Psoas muscle (tissue), 8 donors: ENCODE results near the gene ITFG1. TPM values are rescaled to one million over a fixed set of nuclear protein-coding genes. Genes with fewer than 3 reads are reported as not detected.
"Not testable (repeated sequence)": the region's sequence is repeated elsewhere in the genome, so short reads cannot be mapped to it uniquely, and the experiment has no call there.

Experiments
- ATAC-seq, 4 donors: fragments of 200-7000 bp; cut with Tn5 transposase; one replicate each; pipeline ENCODE4 v1.9.1; 2020; ENCODE audit warnings: moderate library complexity in 3 of 4, mild to moderate bottlenecking in 2 of 4
- DNase-seq, 2 donors: peaks; one replicate each; pipeline ENCODE4 v3.0.0-alpha.2; 2020
- H3K27ac ChIP-seq: fragments of 200-600 bp; one replicate; pipeline ENCODE4 v1.8.0; 2022
- H3K27me3 ChIP-seq, 3 donors: fragments of 200-600 bp in 1 of 3; one replicate each; pipeline versions ENCODE4 v1.6.1 to v1.8.0; 2013 to 2022; ENCODE audit warnings: low read length in 2 of 3, mild to moderate bottlenecking in 2 of 3, moderate library complexity in 1 of 3; ENCODE audit not compliant: insufficient read depth in 3 of 3
- H3K36me3 ChIP-seq, 2 donors: fragments of 200-600 bp in 1 of 2; one replicate each; pipeline versions ENCODE4 v1.6.1 to v1.8.0; 2013 to 2022; ENCODE audit warnings: low read depth in 1 of 2, mild to moderate bottlenecking in 1 of 2, moderate library complexity in 1 of 2; ENCODE audit not compliant: insufficient read depth in 1 of 2
- H3K4me1 ChIP-seq: fragments of 200-600 bp; one replicate; pipeline ENCODE4 v1.8.0; 2022
- H3K4me3 ChIP-seq: fragments of 200-600 bp; one replicate; pipeline ENCODE4 v1.8.0; 2022; ENCODE audit warnings: mild to moderate bottlenecking
- H3K9me3 ChIP-seq: fragments of 200-600 bp; one replicate; pipeline ENCODE4 v1.8.0; 2022
- WGBS, 3 donors: extraction: QIAGEN DNeasy Blood & Tissue Kit; methylation state at CpG; one replicate each; pipeline versions ENCODE4 v1.1.6 to v1.1.7; 2013; 5-methylcytosine and 5-hydroxymethylcytosine counted together
- intact Hi-C, 2 donors: fragments of 100-400 bp; cut with DNase I; formaldehyde crosslinking; loops; one replicate each; pipeline versions ENCODE4 v1.11.0 to v1.14.2; 2022
- polyA plus RNA-seq, 3 donors: library from polyadenylated mRNA; stranded (reverse); fragments of 200-250 nt; gene quantifications; one replicate each; pipeline ENCODE4 v1.2.3, GENCODE V29; 2013
- total RNA-seq, 4 donors: library from RNA; stranded (reverse); fragmentation: NEBNext Ultra II Directional in 2 of 4; extraction: Animal tissue kit (Norgen Biotek cat#: 25700) in 2 of 4; gene quantifications; one replicate each; pipeline versions ENCODE4 v1.2.1 to v1.2.4, GENCODE V29; 2021 to 2023
- TF ChIP-seq, protein P1 (sequence below): fragments of 200-600 bp; IDR thresholded peaks from one replicate; pipeline ENCODE4 v1.8.0; 2022; ENCODE audit warnings: antibody characterized with exemption
- donor health status: healthy with polysubstance abuse.
- donor health status: DM: no; HTN: no; CAD: no; lungs with moderate emphysema.
- donor health status: Bipolar disorder and iron deficiency.
- donor health status: healthy.
- donor health status: DM: yes; HTN: yes; CAD: no.
- donor health status: DM: no; HTN: no; CAD: no.
- donor health status: DM: no; HTN: no; CAD: no.
- donor health status: DM: yes; HTN: yes; CAD: no.

ITFG1 gene
- total and polyA plus RNA-seq, 7 donors, result 13.0 to 30.3 (median 22.6) TPM

DNA sequence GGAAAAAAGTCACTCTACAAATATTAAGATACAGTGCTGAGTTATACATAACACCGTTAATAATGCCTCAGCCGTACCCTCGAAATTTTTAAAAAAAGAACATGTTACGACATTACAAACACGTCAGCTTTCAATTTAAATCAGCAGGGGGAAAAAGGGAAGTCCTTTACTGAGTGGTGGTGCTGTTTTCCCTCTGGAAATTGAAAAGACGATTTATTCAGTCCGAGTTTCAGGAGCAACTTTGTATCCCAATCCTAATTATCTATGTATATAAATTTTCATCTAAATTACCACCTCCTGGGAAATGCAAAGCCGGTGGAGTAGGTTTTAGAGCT, 318.4 kb downstream of the ITFG1 start:
- Histone ChIP-seq H3K36me3 (no peaks in the 10 kb centered on the region), H3K27me3 (no peaks in the 10 kb centered on the region), H3K4me1 (no peaks in the 10 kb centered on the region), H3K27ac (peak overlapping the region; percentile 63), H3K9me3 (no peaks in the 10 kb centered on the region), H3K4me3 (peak overlapping the region; percentile 74)
- 1% methylated on average over 8 of the region's 8 CpGs for WGBS, 3 donors
- DNase-seq (no peak), ATAC-seq (peak in 1 of 4 donors; percentile 8)
- intact Hi-C loops, result loop anchor here (2.0 to 5.0 kb wide), 2 partner anchors 1014 to 1020 kb away; no protein-coding TSS in a partner anchor
- TF ChIP-seq, protein P1, sequence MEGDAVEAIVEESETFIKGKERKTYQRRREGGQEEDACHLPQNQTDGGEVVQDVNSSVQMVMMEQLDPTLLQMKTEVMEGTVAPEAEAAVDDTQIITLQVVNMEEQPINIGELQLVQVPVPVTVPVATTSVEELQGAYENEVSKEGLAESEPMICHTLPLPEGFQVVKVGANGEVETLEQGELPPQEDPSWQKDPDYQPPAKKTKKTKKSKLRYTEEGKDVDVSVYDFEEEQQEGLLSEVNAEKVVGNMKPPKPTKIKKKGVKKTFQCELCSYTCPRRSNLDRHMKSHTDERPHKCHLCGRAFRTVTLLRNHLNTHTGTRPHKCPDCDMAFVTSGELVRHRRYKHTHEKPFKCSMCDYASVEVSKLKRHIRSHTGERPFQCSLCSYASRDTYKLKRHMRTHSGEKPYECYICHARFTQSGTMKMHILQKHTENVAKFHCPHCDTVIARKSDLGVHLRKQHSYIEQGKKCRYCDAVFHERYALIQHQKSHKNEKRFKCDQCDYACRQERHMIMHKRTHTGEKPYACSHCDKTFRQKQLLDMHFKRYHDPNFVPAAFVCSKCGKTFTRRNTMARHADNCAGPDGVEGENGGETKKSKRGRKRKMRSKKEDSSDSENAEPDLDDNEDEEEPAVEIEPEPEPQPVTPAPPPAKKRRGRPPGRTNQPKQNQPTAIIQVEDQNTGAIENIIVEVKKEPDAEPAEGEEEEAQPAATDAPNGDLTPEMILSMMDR, result no peak

DNA sequence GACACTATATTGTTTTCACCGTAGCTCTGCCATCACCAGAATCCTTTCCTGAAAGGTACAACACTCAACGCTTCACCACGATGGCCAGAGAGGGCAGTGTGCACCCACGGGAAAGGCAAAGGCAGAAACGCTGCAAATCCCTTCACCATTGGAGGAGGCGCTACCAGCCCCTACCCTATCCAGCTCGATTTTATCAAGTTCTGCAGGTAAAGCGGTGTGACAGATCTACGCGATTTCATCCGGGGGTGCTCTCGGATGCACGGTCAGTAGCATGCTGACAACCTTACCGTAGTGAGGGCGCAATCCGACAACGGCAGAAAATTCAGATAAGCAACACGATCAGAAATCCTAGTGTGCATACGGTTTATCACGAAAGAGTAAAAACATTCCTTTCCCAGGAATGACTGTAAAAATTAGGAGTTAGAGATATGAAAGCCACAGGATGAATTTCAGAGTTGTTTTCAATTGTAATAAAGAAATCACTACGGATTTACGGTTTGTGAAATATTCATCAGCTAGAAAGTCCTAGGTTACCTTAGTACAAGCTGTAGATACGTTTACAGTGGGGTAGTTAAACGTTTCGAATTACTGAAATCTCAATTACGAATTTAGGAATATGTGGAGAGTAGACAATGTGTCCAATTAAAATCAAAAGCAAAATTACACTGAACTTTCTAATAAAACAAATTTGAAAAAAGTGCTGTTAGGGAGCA, 318.9 kb downstream of the ITFG1 start:
- peak; percentile 75 to 85 for DNase-seq
- Histone ChIP-seq H3K27ac (no peak overlapping the region), H3K4me1 (no peaks in the 10 kb centered on the region), H3K36me3 (no peaks in the 10 kb centered on the region), H3K9me3 (no peaks in the 10 kb centered on the region), H3K4me3 (peak overlapping the region; percentile 74), H3K27me3 (no peaks in the 10 kb centered on the region)
- ATAC-seq, result peak; percentile 81 to 91 (median 89)
- TF ChIP-seq, protein P1, result peak; percentile 92
- 1% methylated on average over 26 of the region's 26 CpGs for WGBS, 3 donors
- intact Hi-C loops, result loop anchor here (2.0 to 5.0 kb wide), 2 partner anchors 1015 to 1020 kb away; no protein-coding TSS in a partner anchor

DNA sequence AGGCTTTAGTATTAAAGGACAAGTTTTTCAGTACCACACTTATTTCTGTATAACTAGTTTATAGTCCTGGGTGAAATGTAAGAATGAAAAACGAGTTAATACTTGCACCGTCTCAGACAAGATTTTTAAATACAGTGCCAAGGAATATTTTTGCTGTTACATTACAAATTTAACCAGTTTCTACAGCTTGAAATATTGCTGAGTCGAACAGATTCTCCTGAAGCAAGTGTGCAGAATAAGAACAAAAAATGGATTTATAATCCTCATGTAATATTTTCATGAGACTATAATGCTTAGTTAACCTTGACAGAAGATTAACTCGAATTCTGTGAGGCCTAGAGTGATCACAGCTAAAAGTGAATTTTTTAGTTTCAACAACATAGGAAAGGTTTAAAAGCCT, 320.2 kb downstream of the ITFG1 start:
- TF ChIP-seq, protein P1, result no peak
- no peaks in the 10 kb centered on the region for H3K27me3 ChIP-seq
- DNase-seq (no peak), ATAC-seq (no peak)
- H3K4me1 ChIP-seq, result no peaks in the 10 kb centered on the region
- no peak overlapping the region for H3K27ac ChIP-seq
- H3K9me3 ChIP-seq, result no peaks in the 10 kb centered on the region
- intact Hi-C loops, result loop anchor here in 1 of 2 donors (5.0 kb wide), 1 partner anchor 1022 kb away; no protein-coding TSS in a partner anchor
- H3K4me3 ChIP-seq, result no peak overlapping the region
- 84 to 87% (median 86%) methylated on average over 4 of the region's 4 CpGs for WGBS, 3 donors
- no peaks in the 10 kb centered on the region for H3K36me3 ChIP-seq

DNA sequence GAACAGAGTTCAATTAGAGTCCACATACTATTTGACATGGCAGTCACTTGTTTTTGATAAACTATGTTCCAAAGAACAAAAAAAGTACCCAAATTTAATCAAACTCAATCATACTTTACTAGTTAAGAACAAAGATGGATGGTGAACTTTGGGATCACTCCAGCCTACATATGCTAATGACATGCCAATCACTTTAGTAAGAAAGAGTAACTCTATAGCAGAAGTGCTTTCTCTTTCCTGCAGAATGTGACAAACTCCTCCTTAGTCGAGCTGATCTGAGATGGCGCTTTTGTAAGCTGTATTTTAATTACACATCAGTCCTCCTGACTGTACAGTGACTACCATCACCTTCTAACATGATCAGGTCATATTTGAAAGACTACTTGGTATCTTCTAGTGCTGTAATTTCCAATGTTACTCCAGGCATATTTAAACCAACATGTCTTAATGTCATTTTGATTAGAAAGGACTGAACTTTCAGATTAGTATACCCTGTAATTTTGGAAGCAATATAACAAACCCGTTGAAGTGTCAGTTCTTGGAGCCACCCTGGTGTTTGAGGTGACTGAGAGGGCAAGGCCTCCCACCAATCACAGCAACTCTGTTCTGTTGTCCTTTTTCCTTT, 321.2 kb downstream of the ITFG1 start:
- Histone ChIP-seq H3K36me3 (no peaks in the 10 kb centered on the region), H3K27me3 (no peaks in the 10 kb centered on the region), H3K4me3 (no peak overlapping the region), H3K9me3 (no peaks in the 10 kb centered on the region), H3K4me1 (no peaks in the 10 kb centered on the region), H3K27ac (no peak overlapping the region)
- ATAC-seq, result no peak
- intact Hi-C loops, result loop anchor here in 1 of 2 donors (5.0 kb wide), 1 partner anchor 1023 kb away; no protein-coding TSS in a partner anchor
- DNase-seq, result no peak
- 66 to 71% (median 70%) methylated on average over 3 of the region's 3 CpGs for WGBS, 3 donors
- TF ChIP-seq, protein P1, result no peak

DNA sequence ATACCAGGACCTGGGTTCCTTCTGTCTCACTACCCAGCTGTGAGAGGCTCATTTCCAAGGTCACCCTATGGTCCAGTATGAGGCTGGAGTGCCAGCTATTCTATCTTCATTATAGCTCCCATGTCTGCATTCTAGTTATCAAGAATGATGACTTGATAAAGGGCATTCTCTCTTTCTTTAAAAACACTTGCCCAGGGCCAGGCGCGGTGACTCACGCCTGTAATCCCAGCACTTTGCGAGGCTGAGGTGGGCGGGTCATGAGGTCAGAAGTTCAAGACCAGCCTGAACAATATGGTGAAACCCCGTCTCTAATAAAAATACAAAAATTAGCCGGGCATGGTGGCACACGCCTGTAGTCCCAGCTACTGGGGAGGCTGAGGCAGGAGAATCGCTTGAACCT, 322.9 kb downstream of the ITFG1 start:
- H3K36me3 ChIP-seq, ATAC-seq, DNase-seq, H3K27me3 ChIP-seq, H3K4me3 ChIP-seq, H3K27ac ChIP-seq, H3K9me3 ChIP-seq, H3K4me1 ChIP-seq, intact Hi-C loops: not testable (repeated sequence)
- 91 to 98% (median 93%) methylated on average over 9 of the region's 9 CpGs for WGBS, 3 donors
